ENCODE results near the gene KLHL29. TPM values are rescaled to one million over a fixed set of nuclear protein-coding genes. Genes with fewer than 3 reads are reported as not detected.

The KLHL29 gene
- total RNA-seq, 1 donor from 2014 or later = 5.5 TPM

- Histone ChIP-seq H3K4me3 (ENCODE audit: insufficient read depth, low read depth, low read length) (no peak overlapping the region), H3K36me3 (ENCODE audit: insufficient read depth, low read length) (peaks cover 4% of the 10 kb centered on the region), H2AFZ (ENCODE audit: low read depth, low read length) (no peak overlapping the region), H3K9me3 (ENCODE audit: insufficient read depth, low read depth, low read length) (no peaks in the 10 kb centered on the region), H4K20me1 (ENCODE audit: insufficient read depth, low read length) (no peaks in the 10 kb centered on the region), H3K79me2 (ENCODE audit: insufficient read depth, low read length) (no peaks in the 10 kb centered on the region), H3K4me2 (ENCODE audit: low read length) (no peak overlapping the region), H3K27me3 (ENCODE audit: insufficient read depth, low read length) (no peaks in the 10 kb centered on the region), H3K4me1 (ENCODE audit: insufficient read depth, low read length) (peaks cover 10% of the 10 kb centered on the region), H3K9ac (ENCODE audit: low read length) (no peak overlapping the region), H3K27ac (ENCODE audit: low read depth, low read length) (no peak overlapping the region)
- TF ChIP-seq EZH2 (IDR thresholded peaks at IDR 0.05; ENCODE audit: insufficient read depth, low read length) = no peak
- TF ChIP-seq CTCF (IDR thresholded peaks at IDR 0.05; ENCODE audit: insufficient read depth, low read depth, low read length) = no peak
- DNase-seq (ENCODE audit: low read depth) = peak; percentile 48
- Mint-ChIP-seq H3K27ac (ENCODE audit: unreplicated experiment) (no peak overlapping the region), H3K36me3 (ENCODE audit: low read depth, unreplicated experiment) (peaks cover 5% of the 10 kb centered on the region), H3K27me3 (ENCODE audit: low read depth, unreplicated experiment) (no peaks in the 10 kb centered on the region), H3K4me3 (ENCODE audit: unreplicated experiment) (no peak overlapping the region), H3K9me3 (ENCODE audit: unreplicated experiment) (no peaks in the 10 kb centered on the region), H3K4me1 (ENCODE audit: low read depth, unreplicated experiment) (peaks cover 28% of the 10 kb centered on the region)
- FAIRE-seq = no peak
These were observed 368.5 kb downstream of the KLHL29 start for GRCh38 chr2:23753291-23754010.

- Mint-ChIP-seq H3K4me1 (ENCODE audit: low read depth, unreplicated experiment) (peaks cover 31% of the 10 kb centered on the region), H3K27ac (ENCODE audit: unreplicated experiment) (no peak overlapping the region)
- FAIRE-seq = no peak
These were observed 370.0 kb downstream of the KLHL29 start for GRCh38 chr2:23754970-23755369.

More at GRCh38 chr2:23754970-23755369, 370.0 kb downstream of the KLHL29 start:
- H3K36me3 ChIP-seq (ENCODE audit: insufficient read depth, low read length) = peaks cover 4% of the 10 kb centered on the region
- H3K4me1 ChIP-seq (ENCODE audit: insufficient read depth, low read length) = peaks cover 10% of the 10 kb centered on the region
- H3K9ac ChIP-seq (ENCODE audit: low read length) = no peak overlapping the region
- H3K9me3 ChIP-seq (ENCODE audit: insufficient read depth, low read depth, low read length) = no peaks in the 10 kb centered on the region
- no peaks in the 10 kb centered on the region for H4K20me1 ChIP-seq (ENCODE audit: insufficient read depth, low read length)
- H3K27me3 ChIP-seq (ENCODE audit: insufficient read depth, low read length) = no peaks in the 10 kb centered on the region
- Mint-ChIP-seq H3K9me3 (ENCODE audit: unreplicated experiment) (no peaks in the 10 kb centered on the region), H3K27me3 (ENCODE audit: low read depth, unreplicated experiment) (no peaks in the 10 kb centered on the region), H3K36me3 (ENCODE audit: low read depth, unreplicated experiment) (peaks cover 5% of the 10 kb centered on the region), H3K4me3 (ENCODE audit: unreplicated experiment) (no peak overlapping the region)
- DNase-seq (ENCODE audit: low read depth) = no peak
- H2AFZ ChIP-seq (ENCODE audit: low read depth, low read length) = no peak overlapping the region
- no peak overlapping the region for H3K27ac ChIP-seq (ENCODE audit: low read depth, low read length)
- no peak overlapping the region for H3K4me3 ChIP-seq (ENCODE audit: insufficient read depth, low read depth, low read length)
- TF ChIP-seq EZH2 (IDR thresholded peaks at IDR 0.05; ENCODE audit: insufficient read depth, low read length) (no peak), CTCF (IDR thresholded peaks at IDR 0.05; ENCODE audit: insufficient read depth, low read depth, low read length) (no peak)
- H3K4me2 ChIP-seq (ENCODE audit: low read length) = no peak overlapping the region
- no peaks in the 10 kb centered on the region for H3K79me2 ChIP-seq (ENCODE audit: insufficient read depth, low read length)
